Activated CD4-positive, alpha-beta T cell treated with anti-CD3 and anti-CD28 coated beads for 24 hours (primary cell): ENCODE data around the gene RHOH.

Experiments
- DNase-seq, 2 donors: peaks; one replicate each; pipeline ENCODE4 v3.0.0-alpha.2; 2020; ENCODE audit warnings: low read depth in 2 of 2

The RHOH gene

DNA sequence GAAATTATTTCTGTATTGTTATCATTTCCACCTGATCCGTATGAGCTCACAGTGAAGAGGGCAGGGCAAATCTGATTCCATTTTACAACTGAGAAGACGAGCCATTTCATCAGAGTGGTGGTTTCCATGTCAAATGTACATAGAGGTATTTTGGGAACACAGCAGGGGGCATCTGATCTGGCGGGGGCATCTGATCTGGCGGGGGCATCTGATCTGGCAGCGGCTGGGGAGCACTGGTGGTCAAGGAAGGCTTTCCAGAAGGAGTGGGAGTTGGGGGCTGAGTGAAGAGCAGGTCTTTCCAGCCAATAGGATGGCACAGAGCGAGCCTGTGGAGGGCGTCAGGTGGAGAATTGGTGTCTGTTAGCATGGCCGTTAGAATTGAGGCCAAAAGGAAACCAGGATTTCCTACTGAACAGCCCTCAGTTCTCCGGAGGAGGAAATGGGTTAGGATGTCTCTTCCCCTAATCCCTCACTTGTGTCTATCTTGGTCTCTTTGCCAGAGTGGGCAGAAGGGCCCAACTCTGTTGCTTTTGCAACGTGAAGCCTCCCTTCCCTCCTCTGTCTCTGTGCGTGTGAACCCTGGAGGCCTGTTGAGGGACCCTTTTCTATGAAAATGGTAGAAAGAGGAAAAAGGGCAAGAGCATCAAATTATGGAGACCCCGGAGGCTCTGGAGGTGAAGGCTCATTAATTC lies 41.3 kb downstream of the RHOH start:
- no peak for DNase-seq

- peak; percentile 56 to 60 for DNase-seq
These were observed 42.1 kb downstream of the RHOH start for GRCh38 chr4:40238700-40239548.

DNA sequence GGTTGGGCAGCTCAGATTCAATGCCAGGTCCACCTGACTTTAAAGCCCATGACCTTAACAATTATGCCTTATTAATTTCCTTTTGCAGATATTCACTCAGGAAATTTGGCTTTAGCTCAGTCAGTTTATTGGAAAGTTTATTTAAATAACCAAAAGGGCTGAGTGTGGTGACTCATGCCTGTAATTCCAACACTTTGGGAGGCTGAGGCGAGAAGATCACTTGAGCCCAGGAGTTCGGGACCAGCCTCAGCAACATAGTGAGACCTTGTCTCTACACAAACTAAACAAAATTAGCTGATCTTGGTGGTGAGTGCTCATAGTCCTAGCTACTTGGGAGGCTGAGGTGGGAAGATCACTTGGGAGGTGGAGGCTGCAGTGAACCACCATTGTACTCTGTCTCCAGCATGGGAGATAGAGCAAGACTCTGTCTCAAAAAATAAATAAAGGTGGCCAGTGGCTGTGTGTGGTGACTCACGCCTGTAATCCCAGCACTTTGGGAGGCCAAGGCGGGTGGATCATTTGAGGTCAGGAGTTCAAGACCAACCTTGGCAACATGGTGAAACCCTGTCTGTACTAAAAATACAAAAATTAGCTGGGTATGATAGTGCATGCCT lies 43.3 kb downstream of the RHOH start:
- DNase-seq = no peak

GRCh38 chr4:40241026-40241425 lies 44.2 kb downstream of the RHOH start:
- DNase-seq = no peak

GRCh38 chr4:40241941-40242340 lies 45.1 kb downstream of the RHOH start:
- DNase-seq = no peak

- no peak for DNase-seq
These were observed 46.6 kb downstream of the RHOH start for GRCh38 chr4:40243386-40243948.

GRCh38 chr4:40244606-40245005 lies 47.8 kb downstream of the RHOH start:
- no peak for DNase-seq

GRCh38 chr4:40245550-40245949 lies 48.7 kb downstream of the RHOH start:
- DNase-seq = no peak

- DNase-seq = no peak
These were observed 49.4 kb downstream of the RHOH start for GRCh38 chr4:40246011-40246900.

DNA sequence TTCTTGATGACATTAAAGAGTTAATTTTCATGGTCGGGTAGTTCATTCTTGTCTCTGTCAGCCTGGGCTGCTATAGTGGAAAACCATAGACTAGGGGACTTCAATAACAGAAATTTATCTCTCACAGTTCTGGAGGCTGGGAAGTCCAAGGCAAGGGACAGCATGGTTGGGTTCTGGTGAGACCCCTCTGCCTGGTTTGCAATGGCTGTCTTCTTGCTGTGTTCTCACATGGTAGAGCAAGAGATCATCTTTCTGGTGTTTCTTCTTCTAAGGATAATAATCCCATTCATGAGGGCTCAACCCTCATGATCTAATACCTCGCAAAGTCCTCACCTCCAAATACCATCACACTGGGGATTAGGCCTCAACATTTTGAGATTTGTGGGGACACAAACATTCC lies 50.1 kb downstream of the RHOH start:
- DNase-seq = no peak

GRCh38 chr4:40247350-40247749 lies 50.5 kb downstream of the RHOH start:
- no peak for DNase-seq

DNA sequence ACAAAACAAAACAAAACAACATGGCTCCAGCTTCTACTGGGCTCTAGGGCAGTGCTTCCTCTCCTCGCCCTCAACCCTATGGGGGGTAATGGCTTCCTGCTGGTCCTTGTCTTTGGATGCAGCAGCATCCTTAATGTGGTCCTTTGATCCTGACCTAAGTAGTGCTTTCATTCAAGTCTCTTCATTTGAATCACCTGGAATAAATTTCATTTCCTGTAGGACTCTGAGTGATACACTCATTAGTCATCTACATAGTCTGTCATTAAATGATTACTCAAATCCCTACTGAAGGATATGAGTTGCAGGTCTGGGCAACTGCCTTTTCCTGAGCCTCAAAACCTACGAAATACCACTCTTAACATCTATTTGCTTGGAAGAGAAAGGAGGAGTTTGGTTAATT lies 54.5 kb downstream of the RHOH start:
- DNase-seq = no peak

GRCh38 chr4:40253906-40254305 lies 57.1 kb downstream of the RHOH start:
- DNase-seq = no peak

DNA sequence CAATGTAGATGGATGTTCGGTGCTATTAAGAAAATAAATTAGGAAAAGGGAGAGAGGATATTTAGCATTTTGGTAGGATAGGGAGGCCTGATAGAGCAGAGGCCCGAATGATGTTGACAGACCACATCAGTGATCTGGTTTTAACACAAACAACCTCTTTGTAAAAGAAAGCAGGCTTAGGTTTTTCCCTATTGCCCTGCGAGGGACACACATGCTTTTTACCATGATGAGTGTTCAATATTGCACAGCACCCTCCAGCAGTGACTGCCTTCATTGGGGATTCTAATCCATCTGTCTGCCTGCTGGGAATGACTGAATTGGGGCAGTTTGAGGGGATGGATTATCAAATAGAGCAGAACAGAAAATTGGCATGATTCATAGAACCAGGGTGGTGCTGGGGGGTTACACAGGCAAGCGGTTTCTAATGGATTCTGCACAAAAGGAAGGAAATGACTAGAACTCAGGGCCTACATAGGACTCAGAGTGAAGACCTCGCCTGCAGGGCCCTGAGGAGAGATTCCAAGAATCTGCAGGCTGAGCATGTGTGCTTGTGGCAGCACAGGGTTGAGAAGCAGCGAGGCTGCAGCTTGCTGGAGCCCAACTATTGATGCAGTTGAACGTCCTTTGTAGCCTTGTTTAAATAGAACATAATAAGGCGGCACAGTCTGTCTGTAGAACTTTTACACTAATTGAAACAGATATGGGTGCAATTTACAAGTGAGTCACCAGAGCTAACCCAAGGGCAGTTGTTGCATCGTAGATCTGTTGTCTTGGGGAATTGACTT lies 58.0 kb downstream of the RHOH start:
- no peak for DNase-seq

GRCh38 chr4:40255393-40256281 lies 58.8 kb downstream of the RHOH start:
- DNase-seq = no peak

GRCh38 chr4:40256329-40256728 lies 59.5 kb downstream of the RHOH start:
- DNase-seq = no peak

- DNase-seq = no peak
These were observed 60.0 kb downstream of the RHOH start for GRCh38 chr4:40256817-40257216.

- DNase-seq = no peak
These were observed 61.8 kb downstream of the RHOH start for GRCh38 chr4:40258627-40259026.

DNA sequence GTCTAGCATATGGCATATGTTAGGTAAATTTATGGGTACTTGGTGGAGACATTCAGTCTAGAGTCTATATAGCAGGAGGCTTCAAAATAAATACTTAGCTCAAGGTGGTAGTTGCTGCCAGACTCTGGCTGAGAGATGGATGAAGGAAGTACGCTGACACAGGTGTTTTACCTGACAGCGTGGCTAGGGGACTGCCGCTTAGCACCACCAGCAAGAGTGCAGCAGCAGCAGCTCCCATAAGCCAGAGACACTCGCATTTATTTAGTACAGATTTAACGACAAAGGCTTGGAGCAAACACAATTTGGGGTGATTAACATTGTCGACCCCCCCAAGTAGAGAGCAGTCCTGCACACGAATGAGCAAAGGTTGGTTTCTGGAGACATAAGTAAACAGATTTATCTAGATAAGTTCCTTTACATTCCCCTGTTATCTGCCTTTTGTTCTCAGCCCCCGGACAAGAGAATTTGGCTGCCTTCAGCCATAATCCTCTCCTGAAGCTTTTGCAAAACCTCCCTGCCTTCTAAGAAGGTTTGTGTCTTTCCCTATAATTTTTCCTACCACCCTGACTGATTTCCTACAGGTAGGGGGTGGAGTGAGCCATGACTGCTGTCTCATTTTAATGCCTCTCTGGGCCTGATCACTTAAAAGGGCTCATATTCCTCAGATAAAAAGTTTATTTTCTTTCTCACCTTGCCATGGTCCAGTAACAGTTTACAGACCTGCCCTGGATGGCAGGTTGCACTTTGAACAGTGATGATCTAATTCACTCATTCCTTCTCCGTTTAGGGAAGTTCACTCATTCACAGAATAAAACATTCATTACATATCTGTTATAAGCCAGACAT lies 64.6 kb downstream of the RHOH start:
- DNase-seq = no peak
